Mesendoderm (in vitro differentiated cells): ENCODE results near the gene OSGEPL1. TPM values are rescaled to one million over a fixed set of nuclear protein-coding genes. Genes with fewer than 3 reads are reported as not detected.

ENCODE experiments used
- DNase-seq: peaks from one replicate; pipeline ENCODE4 v3.0.0; 2013
- H2AK5ac ChIP-seq: 2 replicates; pipeline ENCODE4 v1.6.1; 2013; ENCODE audit warnings: low read length, inconsistent platforms
- H2BK120ac ChIP-seq: 2 replicates; pipeline ENCODE4 v1.6.1; 2013; ENCODE audit warnings: low read depth, mild to moderate bottlenecking, low read length, moderate library complexity, mixed read lengths
- H2BK15ac ChIP-seq: replicated peaks from 2 replicates; pipeline ENCODE4 v1.6.1; 2013; ENCODE audit warnings: low read depth, mild to moderate bottlenecking, moderate library complexity
- H2BK5ac ChIP-seq: 2 replicates; pipeline ENCODE4 v1.6.1; 2013; ENCODE audit warnings: low read length, inconsistent platforms
- H3K18ac ChIP-seq: 2 replicates; pipeline ENCODE4 v1.6.1; 2013; ENCODE audit warnings: mild to moderate bottlenecking, low read length, mixed read lengths
- H3K23ac ChIP-seq: one replicate; pipeline ENCODE4 v1.6.1; 2013; ENCODE audit warnings: low read length
- H3K27ac ChIP-seq: 2 replicates; pipeline ENCODE4 v1.5.1; 2013; ENCODE audit warnings: low read depth, mild to moderate bottlenecking, inconsistent platforms, low read length, moderate library complexity
- H3K27me3 ChIP-seq: 2 replicates; pipeline ENCODE4 v1.6.1; 2013; ENCODE audit warnings: low read length, control low read depth, mild to moderate bottlenecking, inconsistent platforms; ENCODE audit not compliant: insufficient read depth, poor library complexity
- H3K36me3 ChIP-seq: 2 replicates; pipeline ENCODE4 v1.6.1; 2013; ENCODE audit warnings: low read length, inconsistent platforms; ENCODE audit not compliant: control insufficient read depth, insufficient read depth
- H3K4ac ChIP-seq: one replicate; pipeline ENCODE4 v1.6.1; 2013; ENCODE audit warnings: low read depth, mild to moderate bottlenecking, low read length, moderate library complexity
- H3K4me1 ChIP-seq: 2 replicates; pipeline ENCODE4 v1.6.1; 2013; ENCODE audit warnings: low read depth, low read length, inconsistent platforms; ENCODE audit not compliant: control insufficient read depth
- H3K4me2 ChIP-seq: 2 replicates; pipeline ENCODE4 v1.6.1; 2013; ENCODE audit warnings: low read length
- H3K4me3 ChIP-seq: 2 replicates; pipeline ENCODE4 v1.5.1; 2013; ENCODE audit warnings: mild to moderate bottlenecking, low read length
- H3K56ac ChIP-seq: one replicate; pipeline ENCODE4 v1.6.1; 2013; ENCODE audit warnings: low read length
- H3K79me1 ChIP-seq: 2 replicates; pipeline ENCODE4 v1.6.1; 2013; ENCODE audit warnings: low read length, inconsistent platforms
- H3K79me2 ChIP-seq: 2 replicates; pipeline ENCODE4 v1.6.1; 2013; ENCODE audit warnings: mild to moderate bottlenecking, low read length; ENCODE audit not compliant: control insufficient read depth, insufficient read depth
- H3K9ac ChIP-seq: 2 replicates; pipeline ENCODE4 v1.6.1; 2013; ENCODE audit warnings: low read length, inconsistent platforms
- H4K5ac ChIP-seq: one replicate; pipeline ENCODE4 v1.6.1; 2013; ENCODE audit warnings: low read length
- H4K8ac ChIP-seq: one replicate; pipeline ENCODE4 v1.6.1; 2013; ENCODE audit warnings: low read depth, mild to moderate bottlenecking, control low read depth, low read length, moderate library complexity
- WGBS: extraction: QIAGEN DNeasy Blood & Tissue Kit; methylation state at CpG from one replicate; pipeline ENCODE4 v1.1.7; 2013; ENCODE audit warnings: low lambda C conversion rate, missing lambda C conversion rate; ENCODE audit not compliant: insufficient coverage; ENCODE audit errors: extremely low coverage; 5-methylcytosine and 5-hydroxymethylcytosine counted together
- polyA plus RNA-seq, 2 experiments: library from polyadenylated mRNA; stranded (reverse); fragments of 200-250 nt; gene quantifications; one replicate each; pipeline ENCODE4 v1.2.3, GENCODE V29; 2013

OSGEPL1 gene
- polyA plus RNA-seq (2013, experiment 1 of 2): 5.3 TPM
- polyA plus RNA-seq (2013, experiment 2 of 2): 5.2 TPM

- peak within 1 kb of the TSS; percentile 36 for H4K5ac ChIP-seq
- peak; percentile 99 for DNase-seq
- H3K4me1 ChIP-seq: no peaks in the 10 kb centered on the region
- H3K79me2 ChIP-seq: no peaks in the 10 kb centered on the region
- H4K8ac ChIP-seq: no peak within 1 kb of the TSS
- no peaks in the 10 kb centered on the region for H3K79me1 ChIP-seq
- H3K27me3 ChIP-seq: no peaks in the 10 kb centered on the region
- peak within 1 kb of the TSS; percentile 92 for H3K9ac ChIP-seq
- peak within 1 kb of the TSS; percentile 24 for H3K23ac ChIP-seq
- H3K4me2 ChIP-seq: peak within 1 kb of the TSS; percentile 65
- peak within 1 kb of the TSS; percentile 96 for H3K56ac ChIP-seq
- H3K4ac ChIP-seq: peak within 1 kb of the TSS; percentile 79
- H3K27ac ChIP-seq: peak within 1 kb of the TSS; percentile 77
- no peak within 1 kb of the TSS for H2AK5ac ChIP-seq
- H2BK5ac ChIP-seq: peak within 1 kb of the TSS; percentile 43
- peak within 1 kb of the TSS; percentile 70 for H3K4me3 ChIP-seq
- WGBS: no CpG with 5 or more reads among the region's 33 CpGs
- no peaks in the 10 kb centered on the region for H3K36me3 ChIP-seq
- no peak within 1 kb of the TSS for H2BK120ac ChIP-seq
- H2BK15ac ChIP-seq: no peak within 1 kb of the TSS
- peak within 1 kb of the TSS; percentile 60 for H3K18ac ChIP-seq
Measured at GRCh38 chr2:189762551-189763298, at the start of gene OSGEPL1. OSGEPL1 (minus strand) TSS chr2:189762792; CDS start chr2:189761640, 1,152 bp downstream.

- Histone ChIP-seq H3K79me1 (no peaks in the 10 kb centered on the region), H2AK5ac (no peak overlapping the region), H4K5ac (no peak overlapping the region), H3K4me2 (no peak overlapping the region), H3K27ac (no peak overlapping the region), H2BK15ac (no peak overlapping the region), H3K27me3 (no peaks in the 10 kb centered on the region), H3K4ac (no peak overlapping the region), H3K9ac (no peak overlapping the region), H3K4me3 (no peak overlapping the region), H3K56ac (no peak overlapping the region), H3K18ac (no peak overlapping the region), H4K8ac (no peak overlapping the region), H3K23ac (no peak overlapping the region), H3K4me1 (no peaks in the 10 kb centered on the region), H3K79me2 (peaks cover 4% of the 10 kb centered on the region), H3K36me3 (peaks cover 3% of the 10 kb centered on the region), H2BK120ac (no peak overlapping the region), H2BK5ac (no peak overlapping the region)
- DNase-seq: no peak
- no CpG with 5 or more reads among the region's 3 CpGs for WGBS
Measured at GRCh38 chr2:189803431-189803830, 40.8 kb upstream of the OSGEPL1 start.

- Histone ChIP-seq H3K4ac (no peak overlapping the region), H3K9ac (no peak overlapping the region), H2BK120ac (no peak overlapping the region), H3K4me2 (no peak overlapping the region), H3K27me3 (no peaks in the 10 kb centered on the region), H3K4me1 (no peaks in the 10 kb centered on the region), H2BK15ac (no peak overlapping the region), H2AK5ac (no peak overlapping the region), H3K23ac (no peak overlapping the region), H3K56ac (no peak overlapping the region), H2BK5ac (no peak overlapping the region), H3K18ac (no peak overlapping the region), H3K4me3 (no peak overlapping the region), H4K8ac (no peak overlapping the region), H4K5ac (no peak overlapping the region), H3K27ac (no peak overlapping the region), H3K79me2 (peaks cover 4% of the 10 kb centered on the region), H3K36me3 (peaks cover 3% of the 10 kb centered on the region), H3K79me1 (no peaks in the 10 kb centered on the region)
- WGBS: no CpG with 5 or more reads among the region's 2 CpGs
- DNase-seq: no peak
Measured at GRCh38 chr2:189802396-189802912, 39.9 kb upstream of the OSGEPL1 start.

- no CpG with 5 or more reads among the region's 2 CpGs for WGBS
- Histone ChIP-seq H3K36me3 (peaks cover 3% of the 10 kb centered on the region), H2AK5ac (no peak overlapping the region), H3K56ac (no peak overlapping the region), H2BK15ac (no peak overlapping the region), H3K27me3 (no peaks in the 10 kb centered on the region), H3K4me2 (no peak overlapping the region), H3K79me2 (peaks cover 4% of the 10 kb centered on the region), H3K4me1 (no peaks in the 10 kb centered on the region), H2BK5ac (no peak overlapping the region), H3K79me1 (no peaks in the 10 kb centered on the region), H2BK120ac (no peak overlapping the region), H3K4me3 (no peak overlapping the region), H4K5ac (no peak overlapping the region), H3K23ac (no peak overlapping the region), H4K8ac (no peak overlapping the region), H3K9ac (no peak overlapping the region), H3K4ac (no peak overlapping the region), H3K27ac (peak overlapping the region; percentile 23), H3K18ac (no peak overlapping the region)
- no peak for DNase-seq
Measured at GRCh38 chr2:189799531-189799930, 36.9 kb upstream of the OSGEPL1 start.

- no peaks in the 10 kb centered on the region for H3K4me1 ChIP-seq
- DNase-seq: no peak
- H2AK5ac ChIP-seq: no peak overlapping the region
- no peak overlapping the region for H4K5ac ChIP-seq
- peaks cover 3% of the 10 kb centered on the region for H3K36me3 ChIP-seq
- no peak overlapping the region for H2BK15ac ChIP-seq
- no peak overlapping the region for H2BK5ac ChIP-seq
- no peak overlapping the region for H3K4me2 ChIP-seq
- no peak overlapping the region for H4K8ac ChIP-seq
- no peak overlapping the region for H3K23ac ChIP-seq
- no peaks in the 10 kb centered on the region for H3K27me3 ChIP-seq
- H3K79me2 ChIP-seq: peaks cover 4% of the 10 kb centered on the region
- H3K9ac ChIP-seq: no peak overlapping the region
- H2BK120ac ChIP-seq: no peak overlapping the region
- no peaks in the 10 kb centered on the region for H3K79me1 ChIP-seq
- H3K4ac ChIP-seq: no peak overlapping the region
- no peak overlapping the region for H3K56ac ChIP-seq
- H3K18ac ChIP-seq: no peak overlapping the region
- no peak overlapping the region for H3K27ac ChIP-seq
- H3K4me3 ChIP-seq: no peak overlapping the region
Measured at GRCh38 chr2:189799030-189799331, 36.4 kb upstream of the OSGEPL1 start.
